Raji (cell line): ENCODE results near the gene ATN1.

ENCODE experiments used
- POLR2A ChIP-seq: IDR thresholded peaks from 2 replicates; pipeline ENCODE4 v1.6.1; 2011; ENCODE audit warnings: low read depth, low read length, control low read depth; ENCODE audit not compliant: insufficient read depth

Gene ATN1

GRCh38 chr12:6936636-6937480, 9.1 kb downstream of the ATN1 start:
- TF ChIP-seq POLR2A = peak; percentile 56

GRCh38 chr12:6937481-6938352, 10.0 kb downstream of the ATN1 start:
- peak; percentile 94 for TF ChIP-seq POLR2A

GRCh38 chr12:6938353-6939190, 10.8 kb downstream of the ATN1 start:
- TF ChIP-seq POLR2A = no peak

- TF ChIP-seq POLR2A = no peak
These were observed 11.4 kb downstream of the ATN1 start for GRCh38 chr12:6939191-6939540.

- no peak for TF ChIP-seq POLR2A
These were observed 13.5 kb downstream of the ATN1 start for GRCh38 chr12:6941267-6941666.

GRCh38 chr12:6941782-6942181, 14.0 kb downstream of the ATN1 start:
- TF ChIP-seq POLR2A = no peak

- TF ChIP-seq POLR2A = no peak
These were observed 14.5 kb downstream of the ATN1 start for GRCh38 chr12:6942331-6942665.

GRCh38 chr12:6943389-6943721, 15.6 kb downstream of the ATN1 start:
- no peak for TF ChIP-seq POLR2A

GRCh38 chr12:6943722-6944380, 16.1 kb downstream of the ATN1 start, which contains the start of the genes C12orf57 and RNU7-1:
C12orf57 (plus strand) TSS chr12:6944022; CDS start chr12:6944122, 100 bp downstream.
RNU7-1 (plus strand) TSS chr12:6943816.
- TF ChIP-seq POLR2A = peak; percentile 100

- no peak; the same call in 1 of the 2 replicates for TF ChIP-seq POLR2A
These were observed 16.8 kb downstream of the ATN1 start for GRCh38 chr12:6944381-6945186.

- TF ChIP-seq POLR2A = no peak
These were observed 17.9 kb downstream of the ATN1 start for GRCh38 chr12:6945613-6946012.

- TF ChIP-seq POLR2A = peak; percentile 37; the same call in 1 of the 2 replicates
These were observed 18.5 kb downstream of the ATN1 start for GRCh38 chr12:6946033-6946919.

- no peak for TF ChIP-seq POLR2A
These were observed 19.2 kb downstream of the ATN1 start for GRCh38 chr12:6946920-6947374.

GRCh38 chr12:6947615-6948014, 19.9 kb downstream of the ATN1 start:
- no peak for TF ChIP-seq POLR2A
